GM12865 (cell line): ENCODE measurements around the gene SMG6.
A peak's percentile ranks its signal among the peaks of the same experiment; 100 is the strongest.

Experiments used
- DNase-seq: peaks from one replicate; pipeline ENCODE4 v3.0.0; 2010; ENCODE audit warnings: low read depth
- H3K4me3 ChIP-seq: 2 replicates; pipeline ENCODE4 v1.5.1; 2011; ENCODE audit warnings: mild to moderate bottlenecking, low read depth, low read length, control low read depth
- CTCF ChIP-seq: IDR thresholded peaks from 2 replicates; pipeline ENCODE4 v1.5.1; 2011; ENCODE audit warnings: low read length, control low read depth, low read depth, inconsistent platforms; ENCODE audit not compliant: insufficient read depth; ENCODE audit errors: missing control alignments

SMG6 gene

GRCh38 chr17:2030779-2031163 is 272.8 kb downstream of the SMG6 start:
- peak; percentile 91 for DNase-seq
- peak; percentile 70 for TF ChIP-seq CTCF
- H3K4me3 ChIP-seq: peak overlapping the region; percentile 98

- DNase-seq: peak; percentile 91
- no peak for TF ChIP-seq CTCF
- peak within 1 kb of the TSS; percentile 98 for H3K4me3 ChIP-seq
Observed at GRCh38 chr17:2029911-2030778, 273.4 kb downstream of the SMG6 start, which contains the start of gene DPH1. TSS of gene DPH1 (plus strand) at chr17:2030153. CDS start at chr17:2030170, 17 bp downstream.

- TF ChIP-seq CTCF: no peak
- no peak overlapping the region for H3K4me3 ChIP-seq
- DNase-seq: no peak
Observed at GRCh38 chr17:2028737-2029136, 274.8 kb downstream of the SMG6 start.

- DNase-seq: no peak
- no peak for TF ChIP-seq CTCF
- no peak overlapping the region for H3K4me3 ChIP-seq
Observed at GRCh38 chr17:2028234-2028614, 275.4 kb downstream of the SMG6 start.

- no peak for TF ChIP-seq CTCF
- H3K4me3 ChIP-seq: no peak overlapping the region
- DNase-seq: no peak
Observed at GRCh38 chr17:2027528-2028233, 275.9 kb downstream of the SMG6 start.

GRCh38 chr17:2025622-2026309 is 277.8 kb downstream of the SMG6 start:
- peak; percentile 7 for TF ChIP-seq CTCF
- H3K4me3 ChIP-seq: no peak overlapping the region
- DNase-seq: no peak
